Peyer's patch (tissue), 4 donors: ENCODE measurements around the gene TMEM235.

Experiments used
- CTCF ChIP-seq, 6 experiments: fragments of 450-650 bp in 4 of 6; fragments of 200-600 bp in 2 of 6; sonication (generic) in 1 of 6; IDR thresholded peaks; one replicate each; pipeline ENCODE4 v1.5.1; 2017 to 2019; ENCODE audit warnings: antibody characterized with exemption in 6 of 6, mild to moderate bottlenecking in 3 of 6, moderate library complexity in 1 of 6
- POLR2A ChIP-seq, 2 donors: fragments of 450-650 bp; IDR thresholded peaks; one replicate each; pipeline ENCODE4 v1.5.1; 2017; ENCODE audit warnings: antibody characterized with exemption in 2 of 2, mild to moderate bottlenecking in 2 of 2, moderate library complexity in 2 of 2

GRCh38 chr17:78184868-78185267, 46.6 kb upstream of the TMEM235 start:
- TF ChIP-seq CTCF (IDR thresholded peaks at IDR 0.05) (no peak), POLR2A (IDR thresholded peaks at IDR 0.05) (no peak)
